ENCODE results near the gene CORO2B. TPM values are rescaled to one million over a fixed set of nuclear protein-coding genes. Genes with fewer than 3 reads are reported as not detected.
"Not testable (repeated sequence)": the region's sequence is repeated elsewhere in the genome, so short reads cannot be mapped to it uniquely, and the experiment has no call there.

The CORO2B gene
- total RNA-seq, 2 donors from 2014 or later: 8.5 to 8.9 TPM

GRCh38 chr15:68674975-68675374, 96.2 kb downstream of the CORO2B start:
- intact Hi-C loops (cut with DNase I): loop anchor here (2.0 to 10.0 kb wide), 3 partner anchors 113 to 200 kb away; no protein-coding TSS in a partner anchor
- no peak for ATAC-seq

DNA sequence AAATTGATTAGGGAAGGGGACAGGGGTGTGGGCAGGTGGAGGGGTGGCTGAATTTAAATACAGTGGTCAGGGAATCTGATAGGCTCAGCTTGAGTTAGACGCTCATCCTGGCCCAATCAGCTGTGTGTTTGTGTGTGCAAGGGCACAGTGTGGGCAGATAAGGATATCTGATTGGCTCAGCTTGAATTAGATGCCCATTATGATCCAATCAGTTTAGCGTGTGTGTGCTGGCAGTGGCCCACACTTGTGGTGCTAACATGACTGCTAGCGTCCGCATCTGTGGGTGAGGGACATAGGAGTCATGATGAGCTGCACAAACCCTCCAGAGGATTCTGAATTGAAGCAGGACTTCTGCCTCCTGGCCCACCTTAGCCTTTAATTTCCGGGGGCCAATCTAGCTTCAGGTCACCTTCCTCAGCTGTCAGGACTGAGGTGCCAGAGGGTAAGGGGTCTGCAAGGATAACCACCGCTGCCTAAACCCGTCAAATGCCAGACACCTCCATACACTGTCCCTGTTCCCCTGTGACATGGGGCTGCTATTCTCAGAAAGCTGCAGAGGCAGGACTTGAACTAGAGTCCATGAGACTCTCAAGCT, 97.3 kb downstream of the CORO2B start:
- no peak for ATAC-seq
- no peak for DNase-seq
- intact Hi-C loops (cut with DNase I): loop anchor here in 1 of 2 donors (10.0 kb wide), 1 partner anchor 199 kb away; no protein-coding TSS in a partner anchor

More at GRCh38 chr15:68674975-68675374, 96.2 kb downstream of the CORO2B start:
- DNase-seq: no peak

DNA sequence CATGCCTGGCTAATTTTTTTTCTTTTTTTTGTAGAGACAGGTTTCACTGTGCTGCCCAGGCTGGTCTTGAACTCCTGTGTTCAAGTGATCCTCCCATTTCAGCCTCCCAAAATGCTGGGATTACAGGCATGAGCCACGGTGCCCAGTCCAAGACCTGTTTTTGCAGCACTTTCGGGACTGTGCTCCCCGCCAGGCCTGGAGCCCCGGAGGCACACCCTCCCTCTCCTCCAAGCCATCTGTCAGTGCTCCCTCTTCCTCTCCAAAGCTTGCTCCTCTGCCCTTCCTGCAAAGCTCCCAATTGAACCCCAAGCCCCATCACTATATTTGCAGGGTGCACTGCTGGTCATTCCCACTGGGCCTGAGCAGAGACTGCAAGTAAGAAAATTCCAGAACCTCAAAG, 98.1 kb downstream of the CORO2B start:
- intact Hi-C loops (cut with DNase I): loop anchor here in 1 of 2 donors (10.0 kb wide), 1 partner anchor 198 kb away; no protein-coding TSS in a partner anchor
- no peak for DNase-seq
- no peak for ATAC-seq

GRCh38 chr15:68677996-68678395, 99.2 kb downstream of the CORO2B start:
- DNase-seq: no peak
- intact Hi-C loops (cut with DNase I): loop anchor here in 1 of 2 donors (10.0 kb wide), 1 partner anchor 197 kb away; no protein-coding TSS in a partner anchor
- ATAC-seq: no peak

GRCh38 chr15:68678746-68679145, 100.0 kb downstream of the CORO2B start:
- ATAC-seq: no peak
- intact Hi-C loops (cut with DNase I): loop anchor here in 1 of 2 donors (10.0 kb wide), 1 partner anchor 196 kb away; no protein-coding TSS in a partner anchor
- no peak for DNase-seq

GRCh38 chr15:68679161-68679560, 100.4 kb downstream of the CORO2B start:
- DNase-seq (no peak), ATAC-seq (no peak)
- intact Hi-C loops (cut with DNase I): loop anchor here in 1 of 2 donors (10.0 kb wide), 1 partner anchor 196 kb away; no protein-coding TSS in a partner anchor

DNA sequence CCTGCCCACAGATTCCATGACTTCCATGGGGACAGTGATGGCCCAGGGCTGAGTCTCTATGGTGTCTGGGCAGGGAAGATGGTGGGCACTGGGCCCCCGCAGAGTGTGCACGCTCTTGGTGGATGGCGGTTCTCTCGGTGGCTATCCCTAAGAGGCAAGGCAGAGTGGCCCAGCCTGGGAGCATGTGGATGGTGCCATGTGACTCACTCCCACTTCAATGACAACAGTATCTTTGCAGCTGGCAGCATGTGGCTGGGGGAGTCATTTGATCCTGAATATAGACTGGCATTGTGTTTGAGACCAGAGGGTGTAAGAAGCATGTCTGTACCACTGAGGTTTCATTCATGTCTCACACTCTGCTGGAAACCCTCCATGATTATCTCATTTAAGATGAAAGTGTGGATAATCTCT, 101.2 kb downstream of the CORO2B start:
- intact Hi-C loops (cut with DNase I): loop anchor here in 1 of 2 donors (10.0 kb wide), 1 partner anchor 195 kb away; no protein-coding TSS in a partner anchor
- no peak for DNase-seq
- ATAC-seq: no peak

DNA sequence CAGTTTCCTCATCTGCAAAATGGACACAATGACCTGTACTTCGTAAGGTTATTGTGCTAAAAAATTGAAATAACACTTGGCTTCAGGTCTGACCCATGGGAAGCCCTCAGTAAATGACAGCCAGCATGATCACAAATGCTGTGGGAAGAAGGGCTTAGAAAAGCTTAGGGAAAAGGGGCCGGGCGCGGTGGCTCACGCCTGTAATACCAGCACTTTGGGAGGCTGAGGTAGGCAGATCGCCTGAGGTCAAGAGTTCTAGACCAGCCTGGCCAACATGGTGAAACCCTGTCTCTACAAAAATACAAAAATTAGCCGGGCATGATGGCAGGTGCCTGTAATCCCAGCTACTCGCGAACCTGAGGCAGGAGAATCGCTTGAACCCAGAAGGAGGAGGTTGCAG, 102.0 kb downstream of the CORO2B start:
- DNase-seq; ATAC-seq; intact Hi-C loops (cut with DNase I): not testable (repeated sequence)

DNA sequence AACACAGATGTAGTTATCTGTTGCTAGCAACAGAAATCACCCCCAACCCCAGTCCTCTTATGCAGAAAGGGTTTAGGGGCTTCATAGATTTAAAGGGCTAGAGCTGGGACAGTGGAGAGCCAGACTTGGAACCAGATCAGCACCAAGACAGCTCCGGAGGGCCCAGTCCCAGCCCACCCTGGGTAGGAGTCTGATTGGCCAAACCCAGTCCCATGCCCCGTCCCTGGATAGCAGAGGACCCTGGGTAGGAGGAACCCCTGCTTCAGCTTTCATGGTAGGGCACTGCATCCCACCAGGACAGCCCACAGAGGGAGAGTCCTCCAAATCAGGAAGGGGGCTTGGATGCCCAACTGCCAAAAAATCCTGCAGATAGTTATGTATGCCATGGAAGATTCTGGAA, 103.0 kb downstream of the CORO2B start:
- intact Hi-C loops (cut with DNase I): no loop called here
- no peak for DNase-seq
- no peak for ATAC-seq

- ATAC-seq (no peak), DNase-seq (no peak)
- intact Hi-C loops (cut with DNase I): no loop called here
Measured at GRCh38 chr15:68682330-68682729, 103.5 kb downstream of the CORO2B start.

DNA sequence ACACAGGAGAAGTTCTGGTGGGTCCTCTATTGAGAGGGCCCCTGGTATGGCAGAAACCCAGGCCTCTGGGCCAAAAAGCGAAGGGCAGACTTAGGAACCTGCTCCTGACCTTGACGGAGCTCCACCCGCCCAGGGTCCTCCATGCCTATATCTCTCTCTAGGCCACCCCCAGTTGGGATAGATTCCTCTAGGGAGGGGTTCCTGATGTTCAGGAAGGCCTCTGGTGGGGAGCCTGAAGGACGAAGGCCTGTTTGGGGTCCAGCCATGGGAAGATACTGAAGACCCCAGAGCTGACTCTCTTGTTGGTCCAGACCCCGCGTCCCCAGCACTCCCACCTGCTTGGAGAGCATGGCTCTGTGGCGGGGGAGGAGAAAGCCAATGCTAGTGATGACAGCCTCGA, 104.2 kb downstream of the CORO2B start:
- intact Hi-C loops (cut with DNase I): no loop called here
- DNase-seq: no peak
- ATAC-seq: no peak

DNA sequence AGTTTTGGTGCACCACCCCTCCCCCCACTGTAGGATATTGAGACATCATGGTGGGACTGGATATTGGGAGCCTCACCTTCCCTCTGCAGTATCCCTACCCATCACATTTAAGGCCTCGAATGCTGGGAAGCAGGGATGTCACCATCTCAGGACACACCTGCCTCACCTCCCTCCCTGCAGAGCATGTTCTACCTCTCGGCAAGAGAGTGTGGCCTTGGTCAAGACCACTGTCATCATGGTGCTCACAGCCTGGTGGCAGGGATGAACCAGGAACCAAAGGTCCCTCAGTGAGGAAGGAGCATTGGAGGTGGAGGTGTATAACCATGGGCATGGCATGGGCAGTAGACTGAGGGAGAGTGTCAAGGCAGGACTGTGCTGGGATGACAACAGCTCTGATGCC, 104.8 kb downstream of the CORO2B start:
- ATAC-seq (no peak), DNase-seq (no peak)
- intact Hi-C loops (cut with DNase I): no loop called here

GRCh38 chr15:68684476-68684875, 105.7 kb downstream of the CORO2B start:
- DNase-seq (no peak), ATAC-seq (no peak)
- intact Hi-C loops (cut with DNase I): no loop called here

- intact Hi-C loops (cut with DNase I): no loop called here
- ATAC-seq (no peak), DNase-seq (no peak)
Measured at GRCh38 chr15:68687136-68687735, 108.4 kb downstream of the CORO2B start.

DNA sequence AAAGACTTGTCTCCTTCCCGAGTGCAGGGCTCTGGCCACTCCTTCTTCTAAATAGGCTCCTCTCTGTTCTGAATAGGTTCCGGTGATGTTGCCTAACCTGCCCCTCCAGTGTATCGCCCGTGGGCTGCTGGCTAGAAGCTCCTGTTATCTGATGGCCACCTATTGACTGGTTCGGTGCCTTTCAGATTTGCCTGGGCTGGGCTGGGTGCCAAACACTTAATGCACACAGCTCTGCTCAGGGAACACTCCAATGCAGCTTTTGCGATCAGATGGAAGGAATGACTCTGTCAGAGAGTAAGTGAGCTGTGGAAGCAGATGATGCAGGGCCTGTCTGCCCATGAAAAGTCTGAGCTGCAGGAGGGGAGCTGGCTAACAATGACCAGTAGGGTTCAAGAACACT, 112.9 kb downstream of the CORO2B start:
- ATAC-seq: no peak
- intact Hi-C loops (cut with DNase I): no loop called here

GRCh38 chr15:68693071-68693470, 114.3 kb downstream of the CORO2B start:
- peak in 1 of 2 donors; percentile 27 for ATAC-seq
- intact Hi-C loops (cut with DNase I): no loop called here
- no peak for DNase-seq

More for the DNA sequence above, 112.9 kb downstream of the CORO2B start:
- no peak for DNase-seq

- no peak for ATAC-seq
- no peak for DNase-seq
- intact Hi-C loops (cut with DNase I): no loop called here
Measured at GRCh38 chr15:68694111-68694510, 115.3 kb downstream of the CORO2B start.

- DNase-seq (no peak), ATAC-seq (no peak)
- intact Hi-C loops (cut with DNase I): no loop called here
Measured at GRCh38 chr15:68695061-68695595, 116.3 kb downstream of the CORO2B start.

- intact Hi-C loops (cut with DNase I): no loop called here
- ATAC-seq (no peak), DNase-seq (no peak)
Measured at GRCh38 chr15:68696414-68697363, 117.9 kb downstream of the CORO2B start.
